ENCODE measurements around the gene FAM124A. TPM values are rescaled to one million over a fixed set of nuclear protein-coding genes. Genes with fewer than 3 reads are reported as not detected.

The FAM124A gene
- total RNA-seq, 1 donor from 2014 or later = 4.6 TPM

GRCh38 chr13:51333826-51334225, 111.6 kb downstream of the FAM124A start:
- no peak for DNase-seq (ENCODE audit: low read depth in 2 of 2)

Other genes starting within 250 kb of the FAM124A start
- gene C13orf42, start 111.1 kb upstream of the FAM124A start, total RNA-seq = not detected in 2 replicates
- gene SERPINE3, start 117.3 kb downstream of the FAM124A start, total RNA-seq = not detected in 2 replicates
- gene INTS6, start 230.6 kb downstream of the FAM124A start, total RNA-seq = 31.2 and 48.4 TPM in 2 replicates